DOHH2 (cell line): Measurements from ENCODE around the gene FRMPD4.

Source experiments
- H3F3A ChIP-seq: fragments of 200-600 bp; sonication (generic), shearing (Covaris generic); 2 replicates; pipeline ENCODE4 v1.6.0; 2016; ENCODE audit warnings: antibody characterized with exemption, mild to moderate bottlenecking; ENCODE audit not compliant: control insufficient read depth, insufficient read depth
- H3K27ac ChIP-seq: fragments of 200-600 bp; sonication (generic); 2 replicates; pipeline ENCODE4 v1.5.1; 2014; ENCODE audit warnings: low read depth, mild to moderate bottlenecking, low read length, moderate library complexity
- H3K27me3 ChIP-seq: fragments of 200-600 bp; sonication (generic); 2 replicates; pipeline ENCODE4 v1.6.1; 2014; ENCODE audit warnings: mild to moderate bottlenecking, low read length, mixed read lengths; ENCODE audit not compliant: control insufficient read depth
- H3K36me3 ChIP-seq: fragments of 200-600 bp; sonication (generic); 2 replicates; pipeline ENCODE4 v1.6.1; 2014; ENCODE audit warnings: mild to moderate bottlenecking, low read length, moderate library complexity, mixed read lengths; ENCODE audit not compliant: control insufficient read depth
- H3K4me1 ChIP-seq: fragments of 200-600 bp; sonication (generic); 2 replicates; pipeline ENCODE4 v1.6.1; 2014; ENCODE audit warnings: mild to moderate bottlenecking, low read length, mixed read lengths; ENCODE audit not compliant: control insufficient read depth
- H3K4me2 ChIP-seq: fragments of 200-600 bp; sonication (generic); 2 replicates; pipeline ENCODE4 v1.6.0; 2014; ENCODE audit warnings: mild to moderate bottlenecking, low read length, moderate library complexity
- H3K4me3 ChIP-seq: fragments of 200-600 bp; sonication (generic); 2 replicates; pipeline ENCODE4 v1.5.1; 2014; ENCODE audit warnings: mild to moderate bottlenecking, low read length, mixed read lengths
- H3K79me2 ChIP-seq: fragments of 200-600 bp; sonication (generic); 2 replicates; pipeline ENCODE4 v1.6.1; 2014; ENCODE audit warnings: mild to moderate bottlenecking, low read length, mixed read lengths; ENCODE audit not compliant: control insufficient read depth
- H3K9me2 ChIP-seq: fragments of 200-600 bp; sonication (generic); replicated peaks from 2 replicates; pipeline ENCODE4 v1.6.1; 2014; ENCODE audit warnings: mild to moderate bottlenecking, low read length, mixed read lengths; ENCODE audit not compliant: control insufficient read depth
- H3K9me3 ChIP-seq: fragments of 200-600 bp; sonication (generic); 2 replicates; pipeline ENCODE4 v1.6.1; 2014; ENCODE audit warnings: antibody characterized with exemption, low read length, mixed read lengths; ENCODE audit not compliant: control insufficient read depth, insufficient read depth
- H4K20me1 ChIP-seq: fragments of 200-600 bp; sonication (generic); 2 replicates; pipeline ENCODE4 v1.6.0; 2014; ENCODE audit warnings: low read depth, mild to moderate bottlenecking, antibody characterized with exemption, low read length, moderate library complexity; ENCODE audit not compliant: control insufficient read depth, insufficient read depth
- EZH2phosphoT487 ChIP-seq: fragments of 200-600 bp; sonication (generic); IDR thresholded peaks from 2 replicates; pipeline ENCODE4 v1.6.1; 2017; ENCODE audit warnings: borderline replicate concordance, mild to moderate bottlenecking, antibody characterized with exemption, low read length, moderate library complexity, mixed read lengths
- TF ChIP-seq, protein P1 (sequence below): fragments of 200-600 bp; sonication (generic); IDR thresholded peaks from one replicate; pipeline ENCODE4 v1.5.1; 2014; ENCODE audit warnings: antibody characterized with exemption, mild to moderate bottlenecking, low read depth, low read length; ENCODE audit not compliant: poor library complexity, severe bottlenecking

Gene FRMPD4

DNA sequence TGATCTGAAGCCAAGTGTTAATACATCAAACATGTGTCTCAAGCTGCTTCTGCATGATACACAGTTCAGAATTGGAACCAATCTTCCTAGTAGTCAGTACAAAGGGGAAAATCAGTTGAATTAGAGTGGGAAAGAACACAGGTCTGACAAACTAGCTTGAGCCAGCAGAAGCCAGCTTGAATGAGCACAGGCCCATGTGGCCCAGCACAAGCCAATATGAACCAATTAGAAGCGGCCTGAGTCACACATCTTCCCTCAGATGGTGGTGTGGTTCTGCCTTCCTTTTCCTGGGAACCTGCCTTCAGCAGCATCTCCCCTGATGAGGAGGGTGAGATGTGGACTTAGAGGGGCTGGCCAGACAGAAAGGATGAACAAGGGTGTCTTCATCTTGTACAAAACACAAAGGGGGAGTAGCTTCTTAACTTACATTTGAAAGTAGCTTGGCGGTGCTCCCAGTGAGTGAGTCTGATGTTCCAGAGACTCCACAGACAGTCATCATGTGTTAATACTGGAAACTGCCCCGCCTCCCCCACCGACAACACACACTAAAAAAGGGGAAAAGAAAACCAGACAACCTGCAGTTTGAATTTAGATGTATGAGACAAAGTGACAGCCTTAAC lies 72.0 kb downstream of the FRMPD4 start:
- no peaks in the 10 kb centered on the region for H3K9me3 ChIP-seq
- no peak overlapping the region for H3K4me2 ChIP-seq
- no peaks in the 10 kb centered on the region for H3K9me2 ChIP-seq
- H3K79me2 ChIP-seq = no peaks in the 10 kb centered on the region
- no peak overlapping the region for H3K27ac ChIP-seq
- no peaks in the 10 kb centered on the region for H4K20me1 ChIP-seq
- H3K36me3 ChIP-seq = no peaks in the 10 kb centered on the region
- TF ChIP-seq, protein P1, sequence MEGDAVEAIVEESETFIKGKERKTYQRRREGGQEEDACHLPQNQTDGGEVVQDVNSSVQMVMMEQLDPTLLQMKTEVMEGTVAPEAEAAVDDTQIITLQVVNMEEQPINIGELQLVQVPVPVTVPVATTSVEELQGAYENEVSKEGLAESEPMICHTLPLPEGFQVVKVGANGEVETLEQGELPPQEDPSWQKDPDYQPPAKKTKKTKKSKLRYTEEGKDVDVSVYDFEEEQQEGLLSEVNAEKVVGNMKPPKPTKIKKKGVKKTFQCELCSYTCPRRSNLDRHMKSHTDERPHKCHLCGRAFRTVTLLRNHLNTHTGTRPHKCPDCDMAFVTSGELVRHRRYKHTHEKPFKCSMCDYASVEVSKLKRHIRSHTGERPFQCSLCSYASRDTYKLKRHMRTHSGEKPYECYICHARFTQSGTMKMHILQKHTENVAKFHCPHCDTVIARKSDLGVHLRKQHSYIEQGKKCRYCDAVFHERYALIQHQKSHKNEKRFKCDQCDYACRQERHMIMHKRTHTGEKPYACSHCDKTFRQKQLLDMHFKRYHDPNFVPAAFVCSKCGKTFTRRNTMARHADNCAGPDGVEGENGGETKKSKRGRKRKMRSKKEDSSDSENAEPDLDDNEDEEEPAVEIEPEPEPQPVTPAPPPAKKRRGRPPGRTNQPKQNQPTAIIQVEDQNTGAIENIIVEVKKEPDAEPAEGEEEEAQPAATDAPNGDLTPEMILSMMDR = no peak
- no peak for TF ChIP-seq EZH2phosphoT487
- no peaks in the 10 kb centered on the region for H3K4me1 ChIP-seq
- H3F3A ChIP-seq = no peaks in the 10 kb centered on the region
- H3K27me3 ChIP-seq = no peaks in the 10 kb centered on the region
- H3K4me3 ChIP-seq = no peak overlapping the region

DNA sequence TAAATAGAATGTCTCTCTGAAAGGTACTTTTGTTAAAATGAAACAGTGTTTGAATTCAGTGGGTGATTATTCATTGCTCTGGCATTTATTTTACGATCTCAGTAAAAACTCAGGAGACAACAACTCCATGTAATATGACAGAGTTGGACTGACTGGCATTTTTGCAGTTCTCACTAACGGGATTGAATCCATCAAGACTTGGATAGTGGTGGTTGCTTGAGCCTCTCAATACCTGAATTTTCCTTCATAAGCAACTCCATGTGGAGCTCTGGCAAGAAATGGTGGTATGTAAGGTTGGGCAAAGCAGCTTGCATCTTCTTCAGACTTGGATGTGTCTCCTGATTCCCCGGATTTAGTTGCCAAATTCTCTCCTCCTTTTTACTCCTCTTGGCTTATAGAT lies 72.7 kb downstream of the FRMPD4 start:
- H3K36me3 ChIP-seq = no peaks in the 10 kb centered on the region
- H3K4me3 ChIP-seq = no peak overlapping the region
- H3F3A ChIP-seq = no peaks in the 10 kb centered on the region
- H3K4me2 ChIP-seq = no peak overlapping the region
- no peaks in the 10 kb centered on the region for H3K4me1 ChIP-seq
- H3K27me3 ChIP-seq = no peaks in the 10 kb centered on the region
- no peak for TF ChIP-seq EZH2phosphoT487
- TF ChIP-seq, protein P1 = no peak
- H3K9me2 ChIP-seq = no peaks in the 10 kb centered on the region
- no peak overlapping the region for H3K27ac ChIP-seq
- H3K9me3 ChIP-seq = no peaks in the 10 kb centered on the region
- H4K20me1 ChIP-seq = no peaks in the 10 kb centered on the region
- H3K79me2 ChIP-seq = no peaks in the 10 kb centered on the region

DNA sequence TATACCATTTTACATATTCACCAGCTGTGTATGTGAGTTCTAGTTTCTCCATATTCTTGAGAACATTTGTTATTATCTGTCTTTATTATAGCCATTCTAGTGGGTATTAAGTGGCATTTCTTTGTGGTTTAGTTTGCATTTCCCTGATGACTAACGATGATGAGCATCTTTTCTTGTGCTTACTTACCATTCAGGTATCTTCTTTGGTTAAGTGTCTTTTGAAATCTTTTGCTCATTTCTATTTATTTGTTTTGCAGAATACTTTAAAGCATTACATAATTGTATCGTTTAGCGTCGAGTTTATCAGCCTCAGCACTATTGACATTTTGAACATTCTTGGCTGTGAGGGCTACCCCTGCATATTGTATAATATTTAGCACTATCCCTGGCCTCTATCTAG lies 85.4 kb downstream of the FRMPD4 start:
- Histone ChIP-seq H3K9me2 (no peaks in the 10 kb centered on the region), H3K79me2 (no peaks in the 10 kb centered on the region), H4K20me1 (no peaks in the 10 kb centered on the region), H3K27ac (no peak overlapping the region), H3K4me3 (no peak overlapping the region), H3K4me2 (no peak overlapping the region), H3K27me3 (no peaks in the 10 kb centered on the region), H3F3A (no peaks in the 10 kb centered on the region), H3K36me3 (no peaks in the 10 kb centered on the region), H3K9me3 (no peaks in the 10 kb centered on the region), H3K4me1 (no peaks in the 10 kb centered on the region)
- TF ChIP-seq EZH2phosphoT487 = no peak
- TF ChIP-seq, protein P1 = no peak

DNA sequence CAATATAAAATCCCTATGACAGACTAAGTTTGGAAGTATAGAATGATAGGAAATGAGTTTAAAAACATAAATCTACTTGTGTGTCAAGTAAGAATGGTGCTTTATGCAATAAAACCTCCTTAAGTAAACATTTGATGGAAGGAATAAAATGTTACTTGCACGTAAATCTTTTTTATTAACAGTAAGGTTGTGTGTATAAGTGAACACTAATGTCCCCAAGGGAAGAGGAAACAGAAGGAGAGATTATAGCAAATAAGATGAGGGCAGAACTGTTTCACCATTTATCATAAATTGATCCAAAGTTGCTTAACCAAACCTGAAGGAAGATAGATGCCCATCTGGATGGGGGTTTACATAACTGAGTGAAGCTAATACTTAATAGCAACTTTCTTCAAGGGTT lies 86.8 kb downstream of the FRMPD4 start:
- Histone ChIP-seq H3F3A (no peaks in the 10 kb centered on the region), H3K9me2 (no peaks in the 10 kb centered on the region), H4K20me1 (no peaks in the 10 kb centered on the region), H3K9me3 (no peaks in the 10 kb centered on the region), H3K36me3 (no peaks in the 10 kb centered on the region), H3K27ac (no peak overlapping the region), H3K4me3 (no peak overlapping the region), H3K4me1 (no peaks in the 10 kb centered on the region), H3K27me3 (no peaks in the 10 kb centered on the region), H3K4me2 (no peak overlapping the region), H3K79me2 (no peaks in the 10 kb centered on the region)
- TF ChIP-seq EZH2phosphoT487 = no peak
- TF ChIP-seq, protein P1 = no peak
